Thyroid gland (tissue), 4 donors: Measurements from ENCODE around the gene MAP2K5.
A peak's percentile ranks its signal among the peaks of the same experiment; 100 is the strongest.

Source experiments
- CTCF ChIP-seq, 6 experiments: fragments of 200-600 bp in 3 of 6; fragments of 450-650 bp in 3 of 6; sonication (generic) in 3 of 6; IDR thresholded peaks; one replicate each; pipeline ENCODE4 v1.5.1; 2016 to 2019; ENCODE audit warnings: antibody characterized with exemption in 6 of 6, mild to moderate bottlenecking in 2 of 6, inconsistent platforms in 1 of 6, moderate library complexity in 1 of 6
- POLR2A ChIP-seq, 2 donors: fragments of 450-650 bp; IDR thresholded peaks; one replicate each; pipeline ENCODE4 v1.6.1; 2017; ENCODE audit warnings: antibody characterized with exemption in 2 of 2, mild to moderate bottlenecking in 2 of 2, moderate library complexity in 1 of 2

GRCh38 chr15:67542420-67543347 lies at the start of gene MAP2K5:
- TF ChIP-seq CTCF (IDR thresholded peaks at IDR 0.05) (no peak), POLR2A (IDR thresholded peaks at IDR 0.05) (peak in 1 of 2 donors; percentile 81)
